Activated CD4-positive, alpha-beta T cell treated with anti-CD3 and anti-CD28 coated beads, Interleukin-2, amount 50 U/mL, for 24 hours (primary cell): Measurements from ENCODE around the gene DHODH.

Source experiments
- DNase-seq, 2 donors: peaks; one replicate each; pipeline ENCODE4 v3.0.0-alpha.2; 2020; ENCODE audit warnings: low read depth in 1 of 2, low spot score in 1 of 2

DHODH gene

DNA sequence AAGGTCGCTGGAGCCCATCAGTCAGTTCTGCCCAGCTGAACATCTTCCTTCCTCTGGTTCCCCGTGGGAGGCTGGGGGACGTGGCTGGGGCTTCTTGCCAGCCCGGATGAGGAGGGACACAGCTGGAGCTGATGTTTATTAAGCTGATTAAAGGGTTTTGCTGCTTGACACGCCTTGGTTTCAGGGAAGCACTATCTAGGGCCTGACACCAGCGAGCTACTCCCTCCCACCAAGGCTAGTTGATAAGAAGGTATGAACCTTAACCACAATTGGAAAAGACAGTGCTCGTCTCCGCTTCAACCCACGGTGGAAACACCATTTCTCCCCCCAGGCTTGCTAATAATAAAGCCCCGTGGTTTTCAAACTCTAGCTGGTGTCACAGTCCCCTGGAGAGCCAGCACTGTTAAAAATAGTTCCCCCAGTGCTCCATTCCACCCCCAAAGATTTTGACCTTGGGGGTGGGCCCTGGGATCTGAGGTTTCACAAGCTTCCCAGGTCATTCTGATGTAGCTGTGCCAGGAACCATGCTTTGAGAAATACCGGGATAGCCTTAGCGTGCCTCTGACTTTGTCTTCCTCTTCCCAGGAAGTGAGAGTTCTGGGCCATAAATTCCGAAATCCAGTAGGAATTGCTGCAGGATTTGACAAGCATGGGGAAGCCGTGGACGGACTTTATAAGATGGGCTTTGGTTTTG lies 5.5 kb downstream of the DHODH start:
- DNase-seq: no peak

DNA sequence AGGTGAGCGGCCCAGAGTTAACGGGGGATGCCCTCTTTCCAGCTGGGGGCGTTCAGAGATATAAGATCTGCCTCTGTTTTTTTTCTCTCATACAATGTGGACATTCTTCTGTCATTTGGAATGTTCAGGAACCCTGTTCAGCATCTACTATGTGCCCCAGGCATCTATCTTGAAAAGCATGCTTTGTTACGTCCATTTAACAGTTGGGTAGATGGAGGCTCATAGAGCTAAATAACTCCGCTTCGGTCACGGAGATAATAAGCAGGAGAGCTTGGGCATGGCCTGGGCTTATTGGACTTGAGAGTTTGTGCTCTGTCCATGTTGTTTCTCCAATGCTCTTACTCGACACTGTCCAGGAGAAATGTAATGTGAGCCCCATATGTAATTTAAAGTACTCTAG lies 6.1 kb downstream of the DHODH start:
- no peak for DNase-seq

DNA sequence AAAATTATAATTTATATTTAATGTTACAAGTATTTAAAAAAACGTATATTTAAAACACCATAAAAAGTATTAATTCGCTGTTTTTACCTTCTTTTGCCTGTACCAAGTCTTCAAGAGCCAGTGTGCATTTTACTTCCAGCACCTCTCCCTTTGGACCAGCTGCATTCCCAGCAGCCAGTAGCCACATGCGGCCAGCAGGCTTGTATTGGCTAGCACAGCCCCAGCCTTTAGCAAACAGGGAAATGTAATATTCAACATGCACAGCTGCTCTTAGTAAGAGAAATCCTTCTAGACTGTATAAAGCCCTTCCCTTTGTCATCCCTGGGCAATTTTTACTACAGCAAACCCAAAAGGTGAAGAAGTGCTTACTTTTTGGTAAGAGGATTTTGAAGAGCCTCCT lies 6.6 kb downstream of the DHODH start:
- no peak for DNase-seq

DNA sequence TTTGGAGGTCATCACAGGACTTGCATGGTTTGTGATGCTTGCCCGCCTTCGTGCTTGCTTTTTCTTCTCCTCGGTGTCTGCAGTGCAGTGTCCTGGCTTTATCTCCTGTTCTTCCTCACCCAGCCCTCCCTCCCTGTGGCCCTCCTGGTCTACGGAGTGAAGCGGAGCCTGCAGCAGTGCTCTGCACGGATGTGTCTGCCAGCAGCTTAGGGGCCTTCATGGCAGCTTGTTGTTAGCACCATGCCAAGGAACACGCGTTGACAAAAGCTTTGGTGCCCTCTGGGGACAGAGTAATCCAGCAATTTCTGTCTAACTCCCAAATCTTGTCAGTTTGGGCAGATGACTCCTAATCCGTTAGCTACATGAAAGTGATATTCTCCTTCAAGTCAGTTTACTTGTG lies 9.9 kb downstream of the DHODH start:
- DNase-seq: no peak

DNA sequence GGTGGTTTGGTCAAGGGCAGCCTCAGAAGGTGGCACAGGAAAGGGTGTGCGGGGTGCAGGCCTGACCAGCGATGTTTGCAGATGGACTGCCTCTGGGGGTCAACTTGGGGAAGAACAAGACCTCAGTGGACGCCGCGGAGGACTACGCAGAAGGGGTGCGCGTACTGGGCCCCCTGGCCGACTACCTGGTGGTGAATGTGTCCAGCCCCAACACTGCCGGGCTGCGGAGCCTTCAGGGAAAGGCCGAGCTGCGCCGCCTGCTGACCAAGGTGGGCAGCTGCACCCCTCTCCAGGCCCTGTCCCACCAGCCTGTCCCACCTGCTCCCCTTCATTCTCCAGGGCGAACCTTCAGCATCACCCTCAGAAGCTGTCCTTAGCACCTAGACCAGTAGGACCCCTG lies 12.5 kb downstream of the DHODH start:
- DNase-seq: no peak

DNA sequence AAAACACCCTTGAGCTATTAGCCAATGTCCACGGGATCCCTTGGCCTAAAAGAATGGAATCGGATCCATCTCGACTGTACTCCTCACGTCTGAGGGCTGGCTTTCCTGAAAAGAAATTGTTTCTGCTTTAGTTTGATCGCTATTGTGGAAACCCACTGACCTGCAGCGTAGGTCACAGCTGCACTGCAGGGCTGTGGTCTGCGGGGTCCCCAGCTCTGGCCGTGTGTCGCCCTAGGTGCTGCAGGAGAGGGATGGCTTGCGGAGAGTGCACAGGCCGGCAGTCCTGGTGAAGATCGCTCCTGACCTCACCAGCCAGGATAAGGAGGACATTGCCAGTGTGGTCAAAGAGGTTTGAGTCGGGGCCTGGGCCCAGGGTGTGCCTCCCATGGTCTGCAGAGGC lies 13.6 kb downstream of the DHODH start:
- DNase-seq: no peak

DNA sequence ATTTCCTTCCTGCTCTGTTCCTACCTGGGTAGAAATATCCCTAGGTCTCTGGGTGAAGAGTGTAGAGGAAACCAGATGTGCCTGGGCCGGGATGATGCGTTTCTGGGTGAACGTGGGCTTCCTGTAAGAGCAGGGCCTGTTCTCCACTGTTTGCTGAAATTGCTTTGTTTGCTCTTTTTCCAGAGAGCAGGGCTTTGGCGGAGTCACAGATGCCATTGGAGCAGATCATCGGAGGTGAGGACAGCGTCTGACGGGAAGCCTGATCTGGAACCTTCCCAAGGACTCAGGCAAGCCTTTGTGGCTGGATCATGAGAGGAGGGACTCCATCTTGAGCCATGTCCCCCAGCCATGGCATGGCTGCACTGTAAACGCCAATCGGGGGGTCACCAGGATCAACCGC lies 15.4 kb downstream of the DHODH start:
- no peak for DNase-seq

DNA sequence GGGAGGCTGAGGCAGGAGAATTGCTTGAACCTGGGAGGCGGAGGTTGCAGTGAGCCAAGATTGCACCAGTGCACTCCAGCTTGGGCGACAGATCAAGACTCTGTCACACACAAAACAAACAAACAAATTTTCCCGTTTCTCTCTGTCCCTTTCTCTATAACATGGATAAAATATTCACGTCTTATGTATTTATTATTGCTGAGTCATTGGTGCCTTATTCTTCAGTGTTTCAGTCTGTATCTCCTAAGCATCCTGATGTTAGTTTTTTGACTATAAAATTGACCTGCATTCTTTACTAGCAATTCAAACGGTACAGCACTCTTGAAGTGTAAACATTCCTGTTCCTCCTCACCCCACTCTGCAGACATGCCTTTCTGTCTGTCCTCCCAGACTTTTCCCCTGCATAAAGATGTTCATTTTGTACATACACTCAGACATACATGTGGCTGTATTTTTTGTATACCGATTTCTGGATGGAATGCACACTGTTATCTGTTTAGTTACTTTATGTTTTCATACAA lies 16.4 kb downstream of the DHODH start:
- DNase-seq: no peak

DNA sequence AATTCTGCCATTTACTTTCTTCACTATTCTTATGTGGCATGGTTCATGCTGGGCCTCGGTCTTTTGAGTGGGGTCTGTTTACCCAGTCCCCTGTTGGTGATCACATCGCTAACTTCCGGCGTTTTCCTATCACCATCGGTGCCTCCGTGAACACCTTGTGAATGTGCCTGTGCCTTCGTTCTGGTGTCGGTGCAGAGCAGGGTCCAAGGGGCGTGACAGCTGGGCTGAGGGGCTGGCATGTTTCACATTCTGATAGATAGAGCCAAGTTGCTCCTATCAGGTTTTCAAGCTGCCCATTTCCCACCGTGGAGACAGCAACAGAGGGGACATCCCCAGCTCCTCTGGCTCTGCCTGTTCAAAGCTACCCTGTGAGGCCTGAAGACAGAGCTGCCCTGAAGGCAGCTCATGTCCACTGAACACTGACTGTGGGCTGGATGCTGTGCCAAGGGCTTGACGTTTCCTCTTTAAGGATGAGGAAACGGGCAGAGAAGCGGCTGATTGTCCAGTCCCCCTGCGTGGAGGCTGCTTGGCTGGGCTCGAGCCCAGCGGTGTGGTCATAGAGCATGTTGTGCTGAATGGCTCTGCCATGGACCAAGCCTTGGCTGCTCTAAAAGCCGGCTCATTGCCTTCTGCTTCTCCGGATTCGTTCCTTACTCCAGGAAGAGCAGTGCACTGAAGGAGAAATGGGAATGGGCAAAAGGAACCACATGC lies 17.0 kb downstream of the DHODH start:
- no peak for DNase-seq

DNA sequence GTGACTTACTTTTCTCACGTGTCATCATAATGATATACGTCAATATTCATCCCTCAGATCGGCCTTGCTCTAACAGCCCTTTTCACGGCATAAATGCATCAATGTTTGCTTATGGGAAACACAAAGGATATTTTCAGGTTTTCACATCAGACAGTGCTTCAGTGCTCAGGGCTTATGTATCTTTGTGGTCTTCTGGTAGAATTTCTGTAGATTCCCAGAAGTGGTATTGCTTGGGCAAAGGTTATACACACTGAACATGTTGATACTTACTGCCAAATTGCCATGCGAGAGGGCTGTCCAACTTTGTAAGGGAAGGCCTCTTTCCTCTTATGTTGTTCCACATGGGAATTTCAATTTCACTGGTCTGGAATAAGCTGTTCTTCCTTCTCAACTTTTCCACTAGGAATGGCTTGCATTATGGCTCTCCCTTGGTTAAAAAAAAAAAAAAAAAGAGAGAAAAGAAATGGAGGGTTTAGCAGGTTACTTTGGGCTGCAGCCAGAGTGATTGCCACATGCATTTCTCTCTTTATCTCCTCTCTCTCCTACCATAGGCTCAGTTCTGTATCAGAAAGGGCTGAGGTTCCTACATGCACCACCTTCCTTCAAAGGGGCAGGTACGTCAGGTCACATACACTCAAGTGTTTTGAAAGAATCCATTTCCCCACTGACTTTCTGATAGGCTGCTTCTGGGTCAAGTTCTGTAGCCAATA lies 19.3 kb downstream of the DHODH start:
- no peak for DNase-seq

DNA sequence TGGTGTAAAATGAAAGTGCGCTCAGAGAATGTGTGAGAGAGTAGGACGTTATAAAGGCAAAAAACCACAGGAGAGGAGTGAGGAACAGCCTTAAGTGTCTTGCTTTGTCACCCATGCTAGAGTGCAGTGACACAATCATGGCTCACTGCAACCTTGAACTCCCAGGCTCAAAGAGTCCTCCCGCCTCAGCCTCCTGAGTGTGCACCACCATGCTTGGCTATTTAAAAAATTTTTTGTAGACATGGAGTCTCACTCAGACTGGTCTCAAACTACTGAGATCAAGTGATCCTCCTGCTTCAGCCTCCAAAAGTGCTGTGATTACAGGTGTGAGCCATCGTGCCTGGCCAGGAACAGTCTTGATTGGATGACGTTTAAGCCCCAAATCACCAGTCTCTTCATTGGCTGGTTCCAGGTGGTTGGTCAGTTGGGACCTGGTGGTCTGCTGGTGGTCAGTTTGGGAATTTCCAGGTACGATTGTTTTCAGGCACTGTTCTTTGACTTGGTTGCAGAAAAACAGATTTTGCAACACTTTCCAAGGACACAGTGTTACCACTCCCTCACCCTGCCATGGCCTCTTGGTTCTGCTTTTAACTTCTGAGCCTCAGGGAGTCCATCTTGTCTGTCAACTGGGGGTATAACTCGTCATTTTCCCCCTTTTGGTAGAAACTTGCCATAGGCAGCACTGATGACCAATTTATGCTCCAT lies 21.2 kb downstream of the DHODH start:
- no peak for DNase-seq

DNA sequence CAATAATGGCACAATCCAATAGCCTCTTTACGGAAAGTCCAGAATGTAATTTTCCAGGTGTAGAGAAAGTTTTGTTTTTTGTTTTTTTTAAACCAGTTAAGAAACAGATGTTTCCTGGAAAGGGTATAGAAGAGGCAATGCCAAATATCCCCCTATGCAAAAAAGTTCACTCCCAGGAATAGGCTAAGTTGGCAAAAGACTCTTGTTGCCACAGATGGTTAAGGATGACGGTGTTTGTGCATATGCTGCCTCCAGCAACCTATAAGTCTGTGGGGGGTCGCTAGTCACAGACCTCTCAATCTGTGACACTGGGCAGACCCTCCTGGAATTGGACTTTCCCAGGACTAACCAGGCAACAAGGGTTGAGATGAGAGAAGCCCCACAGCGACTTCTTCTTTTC lies 24.9 kb downstream of the DHODH start:
- DNase-seq: no peak

DNA sequence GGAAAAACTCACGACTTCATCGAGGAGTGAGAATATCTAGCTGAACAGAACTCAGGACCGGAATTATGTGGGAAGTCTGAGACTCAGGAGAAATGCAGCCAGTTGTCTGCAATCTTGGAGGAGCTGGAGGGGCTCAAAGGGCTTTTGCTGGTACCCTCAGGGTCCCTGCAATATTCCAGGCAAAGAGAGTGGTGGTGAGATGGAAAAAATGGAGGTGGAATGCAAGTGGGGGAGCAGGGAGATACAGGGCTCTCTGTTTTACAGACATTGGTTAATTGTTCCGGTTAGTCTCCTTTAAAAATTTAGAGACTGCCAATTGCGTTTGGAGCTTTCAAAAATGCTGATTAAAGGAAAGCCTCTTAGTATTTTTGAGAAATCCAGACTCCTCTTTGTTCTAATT lies 27.6 kb downstream of the DHODH start:
- DNase-seq: no peak

DNA sequence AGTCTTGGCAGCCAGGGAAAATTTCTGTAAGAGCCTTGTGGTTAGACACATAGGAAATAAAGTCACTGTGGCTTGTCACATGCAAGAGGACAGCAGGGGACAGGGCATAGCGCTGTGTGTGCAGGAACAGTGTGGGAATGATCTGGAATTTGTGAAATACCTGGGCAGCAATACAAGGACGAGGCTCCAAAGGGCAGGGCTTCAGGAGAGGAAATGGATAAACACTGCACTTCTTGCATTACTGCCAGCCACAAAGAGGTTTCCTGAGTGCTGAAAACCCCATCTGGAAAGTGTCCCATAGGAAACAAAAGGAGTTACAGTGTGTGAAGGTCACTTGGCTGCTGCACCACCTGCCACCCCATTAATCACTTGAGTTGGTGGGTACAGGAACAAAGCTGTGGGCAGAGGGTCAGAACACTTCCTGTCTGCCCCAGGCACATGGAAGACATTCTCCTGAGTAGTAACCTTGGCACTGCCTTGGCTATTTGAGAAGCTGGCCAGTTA lies 33.7 kb downstream of the DHODH start:
- no peak for DNase-seq

DNA sequence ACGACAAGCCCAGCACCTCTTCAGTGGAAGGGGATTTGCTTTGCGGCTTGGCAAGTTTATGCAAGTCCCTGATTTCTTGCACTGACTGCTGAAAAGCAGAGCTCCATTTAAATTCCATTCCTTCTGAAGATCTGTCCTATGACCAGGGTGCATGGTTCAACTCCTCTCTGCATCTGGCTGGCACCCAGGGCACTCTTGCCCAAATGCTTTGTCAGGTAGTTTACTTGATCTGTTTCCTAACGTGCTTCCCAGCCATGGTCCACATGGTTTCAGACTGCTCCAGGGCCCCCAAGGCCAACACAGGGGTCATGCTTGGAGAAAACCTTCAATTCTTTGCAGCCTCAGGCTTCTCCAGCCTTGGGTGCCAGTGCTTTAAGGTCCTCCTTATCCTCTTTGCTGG lies 34.5 kb downstream of the DHODH start:
- no peak for DNase-seq

DNA sequence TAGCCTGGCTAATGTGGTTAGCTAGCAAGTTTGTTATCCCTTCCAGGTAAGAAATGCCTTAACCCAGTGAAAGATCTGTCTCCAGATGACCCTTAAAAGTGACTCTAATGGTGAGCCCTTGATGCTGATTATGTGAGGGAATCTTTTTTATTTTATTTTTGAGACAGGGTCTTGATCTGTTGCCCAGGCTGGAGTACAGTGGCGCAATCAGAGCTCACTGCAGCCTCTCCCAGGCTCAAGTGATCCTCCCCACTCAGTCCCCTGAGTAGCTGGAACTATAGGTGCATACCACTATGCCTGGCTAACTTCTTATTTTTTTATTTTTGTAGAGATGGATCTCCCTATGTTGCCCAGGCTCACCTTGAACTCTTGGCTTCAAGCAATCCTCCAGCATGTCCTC lies 35.0 kb downstream of the DHODH start:
- DNase-seq: no peak

DNA sequence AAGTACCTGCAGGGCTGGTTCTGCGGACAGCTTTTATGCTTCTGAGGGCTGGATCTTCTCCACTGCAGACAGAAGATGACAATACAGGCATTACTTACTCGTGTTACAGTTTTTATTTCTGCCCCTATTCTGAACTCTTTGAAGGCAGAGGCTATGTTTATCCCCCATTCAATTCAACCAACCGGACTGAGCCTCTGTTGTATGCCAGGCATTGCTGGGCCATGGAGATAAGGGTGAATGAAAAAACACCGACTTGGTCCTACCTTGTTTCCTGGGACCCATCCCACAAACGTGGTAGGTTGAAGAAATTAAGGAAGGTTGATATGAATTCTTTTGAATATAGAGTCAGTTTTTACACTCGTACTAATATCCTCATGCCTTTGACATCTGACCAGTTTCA lies 35.8 kb downstream of the DHODH start:
- no peak for DNase-seq

DNA sequence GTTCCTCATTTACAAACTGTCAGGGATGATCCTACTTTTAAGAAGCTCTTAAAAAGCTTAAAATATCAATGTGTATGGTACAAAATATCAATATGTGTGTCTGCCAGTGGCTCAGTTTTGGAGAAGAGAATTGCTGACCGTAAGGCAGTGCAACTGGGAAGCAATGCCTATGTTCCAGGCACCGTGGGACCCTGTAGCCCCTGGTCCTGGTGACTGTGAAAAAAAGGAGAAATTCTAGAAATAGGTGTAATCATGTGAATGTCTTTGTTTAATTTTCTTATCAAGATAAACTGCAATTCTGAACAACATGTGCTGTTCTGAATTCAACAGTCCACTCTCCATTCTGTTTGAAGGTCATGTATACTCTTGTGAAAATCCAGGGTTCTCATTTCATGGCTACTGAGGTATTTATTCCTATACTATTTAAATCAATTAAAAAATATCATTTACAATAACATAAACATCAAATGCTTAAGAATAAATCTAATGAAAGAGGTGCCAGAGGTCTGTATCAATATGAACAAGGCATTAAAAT lies 36.3 kb downstream of the DHODH start:
- no peak for DNase-seq

DNA sequence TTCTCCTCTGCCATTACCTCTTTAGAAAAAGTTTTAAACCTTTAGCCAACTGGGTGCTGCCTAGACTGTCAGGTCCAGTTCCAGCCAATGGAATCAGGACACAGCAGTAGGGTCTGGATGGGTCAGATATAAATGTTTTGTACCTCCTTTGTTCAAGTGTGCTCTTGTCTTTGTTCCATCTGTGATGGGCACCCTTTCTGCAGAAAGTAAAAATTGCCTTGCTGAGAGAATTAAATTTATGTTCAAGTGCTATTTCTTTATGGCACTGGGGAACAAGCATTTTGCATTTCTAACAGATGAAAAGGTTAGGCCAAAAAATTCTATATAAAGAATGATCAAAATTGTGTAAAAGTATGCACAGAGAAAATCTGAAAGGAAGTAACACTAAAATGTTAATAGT lies 40.6 kb downstream of the DHODH start:
- no peak for DNase-seq

DNA sequence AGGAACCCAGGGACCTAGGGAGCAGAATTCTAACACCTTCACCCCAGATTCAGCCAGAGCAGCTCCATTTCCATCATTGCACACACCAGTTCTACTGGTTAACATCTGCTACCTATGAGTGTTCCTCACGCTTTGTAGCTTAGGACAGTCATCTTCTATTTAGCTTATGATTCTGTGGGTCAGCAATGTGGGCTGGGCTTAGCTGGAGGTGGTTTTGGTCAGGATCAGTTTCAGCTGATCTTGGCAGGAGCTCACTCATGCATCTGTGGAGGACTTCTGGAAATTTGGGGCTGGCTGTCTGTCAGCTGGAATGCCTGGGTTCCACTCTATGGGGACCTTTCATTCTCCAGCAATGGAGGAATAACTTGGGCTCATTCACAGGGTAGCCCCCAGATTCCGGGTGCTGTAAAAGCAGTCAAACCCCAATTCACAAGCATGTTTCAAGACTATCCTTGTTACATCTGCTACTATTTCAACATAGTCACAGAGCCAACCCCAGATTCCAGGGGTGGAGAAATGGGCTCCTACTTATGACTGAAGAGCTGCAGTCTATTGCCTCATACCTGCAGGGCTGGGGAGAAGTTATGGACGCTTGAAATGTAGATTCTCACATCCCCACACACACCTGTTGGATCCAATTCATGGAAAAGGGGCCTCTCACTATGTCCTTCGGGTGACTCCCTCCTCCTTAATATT lies 42.4 kb downstream of the DHODH start:
- no peak for DNase-seq

DNA sequence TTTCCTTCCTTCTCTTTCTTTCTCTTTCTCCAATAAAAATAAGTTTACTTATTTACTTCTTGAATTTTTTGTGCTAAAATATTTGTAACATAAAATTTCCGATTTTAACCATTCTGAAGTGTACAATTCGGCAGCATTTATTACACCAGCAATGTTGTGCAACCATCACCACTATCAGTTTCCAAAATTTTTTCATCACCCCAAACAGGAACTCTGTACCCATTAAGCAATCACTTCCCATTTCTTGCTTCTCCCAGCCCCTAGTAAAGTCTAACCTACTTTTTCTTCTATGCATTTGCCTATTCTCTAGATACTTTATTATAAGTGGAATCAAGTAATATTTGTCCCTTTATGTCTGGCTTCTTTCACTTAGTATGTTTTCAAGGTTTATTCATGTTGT lies 43.3 kb downstream of the DHODH start:
- DNase-seq: no peak
